Measurements from ENCODE around the gene SETD1A. TPM values are rescaled to one million over a fixed set of nuclear protein-coding genes. Genes with fewer than 3 reads are reported as not detected.

Gene SETD1A
- total and polyA plus RNA-seq, 2 of the 4 experiments (the other 2 are of a cell fraction) = 0.54 to 5.8 TPM

DNA sequence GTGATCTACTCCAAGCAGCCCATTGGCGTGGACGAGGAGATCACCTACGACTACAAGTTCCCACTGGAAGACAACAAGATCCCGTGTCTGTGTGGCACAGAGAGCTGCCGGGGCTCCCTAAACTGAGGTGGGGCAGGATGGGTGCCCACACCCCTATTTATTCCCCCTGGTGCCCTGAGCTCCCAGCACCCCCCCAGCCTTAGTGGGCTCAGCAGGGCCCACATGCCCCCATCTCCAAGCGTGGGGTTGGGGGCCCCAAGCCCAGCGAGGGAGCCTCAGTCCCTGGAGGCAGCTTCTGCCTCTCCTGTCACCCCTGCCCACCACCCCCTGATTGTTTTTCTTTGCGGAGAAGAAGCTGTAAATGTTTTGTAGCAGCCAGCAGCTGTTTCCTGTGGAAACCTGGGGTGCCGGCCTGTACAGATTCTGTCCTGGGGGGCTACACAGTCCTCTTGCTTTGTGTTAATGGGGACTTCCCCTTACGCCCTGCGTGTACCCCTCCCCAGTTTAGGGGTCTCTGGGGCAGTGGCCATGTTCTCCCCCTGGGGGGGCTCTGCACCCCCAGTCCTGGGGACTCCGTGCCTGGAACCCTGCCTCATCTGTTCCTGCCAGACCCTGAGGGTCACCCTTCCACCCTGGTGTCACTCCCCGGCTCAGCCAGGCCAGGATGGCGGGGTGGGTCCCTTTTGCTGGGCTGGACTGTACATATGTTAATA, 26.5 kb downstream of the SETD1A start:
- Histone ChIP-seq H3K4me2 (ENCODE audit: low read depth, low read length) (no peak overlapping the region), H3K56ac (ENCODE audit: extremely low read depth, insufficient read depth, low read length) (no peak overlapping the region), H3K14ac (replicated peaks; ENCODE audit: low read depth, low read length) (no peak overlapping the region), H3K79me1 (ENCODE audit: low read depth in 1 of 2, low read length in 2 of 2) (peaks cover 0 to 16% of the 10 kb centered on the region in 2 experiments; a peak in 2 of 4 replicates), H3K27me3 (ENCODE audit: control insufficient read depth, insufficient read depth, low read length) (no peaks in the 10 kb centered on the region), H3K4me1 (ENCODE audit: control insufficient read depth, insufficient read depth, low read length) (peaks cover 8% of the 10 kb centered on the region), H3K18ac (ENCODE audit: low read depth, low read length) (no peak overlapping the region), H2BK15ac (ENCODE audit: low read depth, low read length) (no peak overlapping the region), H4K5ac (ENCODE audit: low read depth, low read length) (no peak overlapping the region), H3K9me1 (ENCODE audit: insufficient read depth, low read length) (no peaks in the 10 kb centered on the region; the same call in none of the 2 replicates), H2BK5ac (ENCODE audit: low read depth, low read length, poor library complexity, severe bottlenecking) (no peak overlapping the region), H4K8ac (ENCODE audit: low read depth in 2 of 2, low read length in 2 of 2) (no peak overlapping the region), H2AFZ (replicated peaks; ENCODE audit: low read length, poor library complexity) (no peak overlapping the region), H2AK5ac (ENCODE audit: low read depth, low read length) (no peak overlapping the region), H3K4me3 (ENCODE audit: insufficient read depth, low read depth, low read length) (no peak overlapping the region), H2BK120ac (ENCODE audit: low read depth, low read length) (no peak overlapping the region), H3K27ac (ENCODE audit: insufficient read depth, low read length) (no peak overlapping the region), H3K36me3 (ENCODE audit: control insufficient read depth, insufficient read depth, low read length) (peaks cover 38% of the 10 kb centered on the region), H2AK9ac (replicated peaks; ENCODE audit: low read depth, low read length, poor library complexity) (no peak overlapping the region), H4K20me1 (ENCODE audit: insufficient read depth, low read length) (no peaks in the 10 kb centered on the region), H2BK20ac (ENCODE audit: low read depth, low read length) (no peak overlapping the region), H3K9ac (ENCODE audit: low read depth, low read length) (no peak overlapping the region), H4K91ac (ENCODE audit: insufficient read depth, low read depth, low read length) (no peak overlapping the region), H3K9me3 (ENCODE audit: control insufficient read depth, insufficient read depth, low read length) (no peaks in the 10 kb centered on the region), H3K23ac (ENCODE audit: low read depth, low read length) (no peak overlapping the region), H3K4ac (ENCODE audit: low read depth, low read length) (no peak overlapping the region)
- in situ Hi-C loops (cut with MboI; ENCODE audit: low sequenced_read_pairs) = loop anchor here (10.0 to 25.0 kb wide), 3 partner anchors 101 to 881 kb away; partner anchors contain the start of gene PRSS53
- ChIA-PET POLR2A (ENCODE audit: unreplicated experiment) (interaction anchor here (1.0 to 1.6 kb wide), 2 partner anchors 89 to 158 kb away, joined by 3 to 6 read pairs; partner anchors contain the start of genes ZNF646 and ZNF668), CTCF (interaction anchor here (0.5 to 1.0 kb wide), 5 partner anchors 14 to 890 kb away, joined by 3 to 4 read pairs (median 3); partner anchors contain the start of gene ZNF267)
- no TSS peak for BruUV-seq (replicated peaks)
- TF ChIP-seq CTCF (conservative IDR thresholded peaks at IDR 0.05; ENCODE audit: low read depth, low read length) = no peak
- TF ChIP-seq CHD1 (IDR thresholded peaks at IDR 0.05; ENCODE audit: low read depth, low read length) = no peak
- TF ChIP-seq BHLHE40 (IDR thresholded peaks at IDR 0.05; ENCODE audit: low read depth, low read length) = no peak
- no peak for TF ChIP-seq FOS (IDR thresholded peaks at IDR 0.05; ENCODE audit: low read depth, low read length)
- no peak for TF ChIP-seq RAD21 (IDR thresholded peaks at IDR 0.05; ENCODE audit: low read length)
- TF ChIP-seq POLR2A (IDR thresholded peaks at IDR 0.05; ENCODE audit: low read depth, low read length) = no peak
- no peak for TF ChIP-seq SMC3 (IDR thresholded peaks at IDR 0.05; ENCODE audit: low read depth, low read length)
- no peak for TF ChIP-seq USF2 (IDR thresholded peaks at IDR 0.05; ENCODE audit: low read depth, low read length)
- TF ChIP-seq MAZ (IDR thresholded peaks at IDR 0.05; ENCODE audit: borderline replicate concordance, low read depth, low read length) = no peak
- no peak for TF ChIP-seq RFX5 (IDR thresholded peaks at IDR 0.05; ENCODE audit: low read depth, low read length)
- no peak for ATAC-seq (ENCODE audit: low read depth)
- dilution Hi-C loops (cut with HindIII; ENCODE audit: low sequenced_read_pairs, unreplicated experiment) = no loop called here
- 100% methylated on average over 3 of the region's 14 CpGs; no CpG with 5 or more reads in 1 of the 2 experiments for WGBS, 2 experiments (ENCODE audit: extremely low coverage in 2 of 2, insufficient read length in 1 of 2)
- intact Hi-C loops (cut with micrococcal nuclease) = loop anchor here (2.0 kb wide), 1 partner anchor 111 kb away; the partner anchor contains the start of gene VKORC1
- DNase-seq = no peak

Data from IMR-90 (cell line).